PC-3 (cell line): ENCODE measurements around the gene ARSB. TPM values are rescaled to one million over a fixed set of nuclear protein-coding genes. Genes with fewer than 3 reads are reported as not detected.

Experiments
- ATAC-seq: fragments of 200-7000 bp; cut with Tn5 transposase; 2 replicates; pipeline ENCODE4 v1.9.1; 2020; ENCODE audit warnings: mild to moderate bottlenecking, moderate library complexity
- BruUV-seq: library from RNA; stranded (reverse); fragments of 400-500 nt; replicated peaks from 2 replicates; lab custom pipeline; 2021; lab: Mats Ljungman, UMichigan
- CTCF ChIA-PET: fragments of 300-600 bp; sonication (Branson Sonifier 250); formaldehyde crosslinking; loops from one replicate; lab custom pipeline; 2022; ENCODE audit warnings: antibody characterized with exemption; lab: Charles Lee
- POLR2A ChIA-PET: fragments of 300-600 bp; sonication (Branson Sonifier 250); formaldehyde crosslinking; loops from one replicate; lab custom pipeline; 2022; ENCODE audit warnings: antibody characterized with exemption; ENCODE audit not compliant: unreplicated experiment; lab: Charles Lee
- DNase-seq: peaks from one replicate; pipeline ENCODE4 v3.0.0-alpha.2; 2015
- H2AFZ ChIP-seq: fragments of 300-600 bp; sonication (generic); 2 replicates; pipeline ENCODE4 v1.6.0; 2016; ENCODE audit warnings: antibody characterized with exemption, low read length
- H3F3A ChIP-seq: fragments of 300-600 bp; sonication (generic); one replicate; pipeline ENCODE4 v1.6.0; 2017; ENCODE audit warnings: antibody characterized with exemption, low read length, control low read depth, mild to moderate bottlenecking; ENCODE audit not compliant: unreplicated experiment
- H3K27ac ChIP-seq: fragments of 300-600 bp; sonication (generic); 2 replicates; pipeline ENCODE4 v1.5.1; 2016; ENCODE audit warnings: mild to moderate bottlenecking, low read length
- H3K27me3 ChIP-seq: fragments of 300-600 bp; sonication (generic); 2 replicates; pipeline ENCODE4 v1.6.1; 2016; ENCODE audit warnings: low read length, mixed read lengths
- H3K36me3 ChIP-seq: fragments of 300-600 bp; sonication (generic); 2 replicates; pipeline ENCODE4 v1.6.1; 2016; ENCODE audit warnings: low read depth, mixed run types, low read length, mixed read lengths
- H3K4me1 ChIP-seq: fragments of 300-600 bp; sonication (generic); 2 replicates; pipeline ENCODE4 v1.5.1; 2016; ENCODE audit warnings: low read length; ENCODE audit not compliant: insufficient read depth
- H3K4me2 ChIP-seq: fragments of 300-600 bp; sonication (generic); 2 replicates; pipeline ENCODE4 v1.6.0; 2016; ENCODE audit warnings: low read length
- H3K4me3 ChIP-seq: fragments of 300-600 bp; sonication (generic); 2 replicates; pipeline ENCODE4 v1.5.1; 2016; ENCODE audit warnings: mild to moderate bottlenecking, low read length, mixed read lengths
- H3K79me2 ChIP-seq: fragments of 300-600 bp; sonication (generic); 2 replicates; pipeline ENCODE4 v1.6.1; 2017; ENCODE audit warnings: low read length, mixed read lengths
- H3K9ac ChIP-seq: fragments of 300-600 bp; sonication (generic); 2 replicates; pipeline ENCODE4 v1.6.0; 2016; ENCODE audit warnings: mild to moderate bottlenecking, low read length
- H3K9me2 ChIP-seq: fragments of 300-600 bp; sonication (generic); replicated peaks from 2 replicates; pipeline ENCODE4 v1.6.1; 2016; ENCODE audit warnings: mixed run types, low read length, mixed read lengths
- H3K9me3 ChIP-seq: fragments of 300-600 bp; sonication (generic); 2 replicates; pipeline ENCODE4 v1.6.1; 2016; ENCODE audit warnings: low read length, mixed read lengths
- H4K20me1 ChIP-seq: fragments of 300-600 bp; sonication (generic); 2 replicates; pipeline ENCODE4 v1.6.1; 2016; ENCODE audit warnings: low read length, mixed read lengths
- CTCF ChIP-seq: fragments of 300-600 bp; sonication (generic); conservative IDR thresholded peaks from 2 replicates; pipeline ENCODE4 v1.5.1; 2017; ENCODE audit warnings: antibody characterized with exemption, low read depth, mild to moderate bottlenecking, low read length
- EZH2 ChIP-seq: fragments of 300-600 bp; sonication (generic); IDR thresholded peaks from one replicate; pipeline ENCODE4 v1.6.1; 2017; ENCODE audit warnings: antibody characterized with exemption, mild to moderate bottlenecking, low read length; ENCODE audit not compliant: unreplicated experiment
- EZH2phosphoT487 ChIP-seq: fragments of 300-600 bp; sonication (generic); IDR thresholded peaks from 2 replicates; pipeline ENCODE4 v1.6.1; 2018; ENCODE audit warnings: mild to moderate bottlenecking, antibody characterized with exemption, low read length, borderline replicate concordance
- intact Hi-C: fragments of 100-400 bp; cut with micrococcal nuclease; formaldehyde crosslinking; loops from 2 replicates; pipeline ENCODE4 v1.9.0; 2023
- total RNA-seq: library from RNA; depleted of rRNA; stranded (reverse); fragments of >200 nt; gene quantifications from 2 replicates; pipeline ENCODE4 v1.2.3, GENCODE V29; 2014

ARSB gene
- total RNA-seq, 1 experiment from 2014 or later: 8.1 TPM

- H3K9ac ChIP-seq: no peak overlapping the region
- H3K9me2 ChIP-seq: no peaks in the 10 kb centered on the region
- BruUV-seq: no TSS peak
- H3K4me2 ChIP-seq: no peak overlapping the region
- no peaks in the 10 kb centered on the region for H3K27me3 ChIP-seq
- no peaks in the 10 kb centered on the region for H3K79me2 ChIP-seq
- no peaks in the 10 kb centered on the region for H4K20me1 ChIP-seq
- peaks cover 6% of the 10 kb centered on the region; the same call in 1 of the 2 replicates for H3K4me1 ChIP-seq
- no peaks in the 10 kb centered on the region for H3K9me3 ChIP-seq
- ATAC-seq (no peak), DNase-seq (no peak)
- no peaks in the 10 kb centered on the region for H3F3A ChIP-seq
- intact Hi-C loops: no loop called here
- no peak overlapping the region for H3K4me3 ChIP-seq
- POLR2A ChIA-PET: no interaction called here
- no peak overlapping the region for H3K27ac ChIP-seq
- no peaks in the 10 kb centered on the region for H3K36me3 ChIP-seq
- CTCF ChIA-PET: no interaction called here
- H2AFZ ChIP-seq: no peak overlapping the region
- TF ChIP-seq EZH2phosphoT487 (no peak), CTCF (no peak), EZH2 (no peak)
Observed at GRCh38 chr5:78922879-78923621, 62.1 kb downstream of the ARSB start.

GRCh38 chr5:78920604-78921003, 64.5 kb downstream of the ARSB start:
- Histone ChIP-seq H3K9ac (no peak overlapping the region), H3K4me3 (no peak overlapping the region), H3K4me2 (no peak overlapping the region), H3F3A (no peaks in the 10 kb centered on the region), H3K36me3 (no peaks in the 10 kb centered on the region), H3K9me3 (no peaks in the 10 kb centered on the region), H3K27me3 (no peaks in the 10 kb centered on the region), H3K9me2 (no peaks in the 10 kb centered on the region), H3K4me1 (no peaks in the 10 kb centered on the region), H3K79me2 (no peaks in the 10 kb centered on the region), H3K27ac (no peak overlapping the region), H2AFZ (no peak overlapping the region), H4K20me1 (no peaks in the 10 kb centered on the region)
- BruUV-seq: no TSS peak
- intact Hi-C loops: loop anchor here (1.0 kb wide), 1 partner anchor 382 kb away; no protein-coding TSS in a partner anchor
- TF ChIP-seq EZH2 (no peak), EZH2phosphoT487 (no peak), CTCF (peak; percentile 35; the same call in 1 of the 2 replicates)
- POLR2A ChIA-PET: no interaction called here
- ATAC-seq (peak; percentile 51), DNase-seq (peak; percentile 3)
- CTCF ChIA-PET: interaction anchor here (0.5 kb wide), 1 partner anchor 724 kb away, joined by 3 read pairs; no protein-coding TSS in a partner anchor

GRCh38 chr5:78919796-78920195, 65.3 kb downstream of the ARSB start:
- intact Hi-C loops: loop anchor here (1.0 kb wide), 1 partner anchor 381 kb away; no protein-coding TSS in a partner anchor
- Histone ChIP-seq H3K27ac (no peak overlapping the region), H3K4me3 (no peak overlapping the region), H3K27me3 (no peaks in the 10 kb centered on the region), H3K4me1 (no peaks in the 10 kb centered on the region), H3F3A (no peaks in the 10 kb centered on the region), H3K79me2 (no peaks in the 10 kb centered on the region), H4K20me1 (no peaks in the 10 kb centered on the region), H3K4me2 (no peak overlapping the region), H3K9me2 (no peaks in the 10 kb centered on the region), H3K36me3 (no peaks in the 10 kb centered on the region), H2AFZ (no peak overlapping the region), H3K9me3 (no peaks in the 10 kb centered on the region), H3K9ac (no peak overlapping the region)
- TF ChIP-seq EZH2 (no peak), CTCF (no peak), EZH2phosphoT487 (no peak)
- no peak for DNase-seq
- BruUV-seq: no TSS peak
- ATAC-seq: no peak
- ChIA-PET CTCF (no interaction called here), POLR2A (no interaction called here)
